H9 (cell line): ENCODE results near the gene RASA3. TPM values are rescaled to one million over a fixed set of nuclear protein-coding genes. Genes with fewer than 3 reads are reported as not detected.

Experiments used
- DNase-seq: peaks from one replicate; pipeline ENCODE4 v3.0.0-alpha.2; 2017
- H2AFZ ChIP-seq: one replicate; pipeline ENCODE4 v1.6.1; 2013; ENCODE audit warnings: mild to moderate bottlenecking, low read length, control low read depth, moderate library complexity
- H2AK5ac ChIP-seq: 2 replicates; pipeline ENCODE4 v1.6.1; 2013; ENCODE audit warnings: low read length, control low read depth, mixed read lengths; ENCODE audit not compliant: insufficient read length
- H2BK120ac ChIP-seq: one replicate; pipeline ENCODE4 v1.6.1; 2013; ENCODE audit warnings: low read depth, mild to moderate bottlenecking, low read length, control low read depth, inconsistent platforms; ENCODE audit not compliant: poor library complexity, severe bottlenecking
- H2BK12ac ChIP-seq: 2 replicates; pipeline ENCODE4 v1.6.1; 2013; ENCODE audit warnings: low read length, control low read depth, mixed read lengths, low read depth; ENCODE audit not compliant: insufficient read length
- H2BK15ac ChIP-seq: 2 replicates; pipeline ENCODE4 v1.6.1; 2013; ENCODE audit warnings: low read depth, low read length, control low read depth
- H2BK20ac ChIP-seq: one replicate; pipeline ENCODE4 v1.6.1; 2013; ENCODE audit warnings: low read depth, mild to moderate bottlenecking, low read length, control low read depth, inconsistent platforms; ENCODE audit not compliant: poor library complexity, severe bottlenecking
- H2BK5ac ChIP-seq: 2 replicates; pipeline ENCODE4 v1.6.1; 2013; ENCODE audit warnings: low read length, control low read depth, mixed read lengths; ENCODE audit not compliant: insufficient read length
- H3K14ac ChIP-seq: 2 replicates; pipeline ENCODE4 v1.6.1; 2013; ENCODE audit warnings: low read length, control low read depth; ENCODE audit not compliant: insufficient read depth
- H3K18ac ChIP-seq: 2 replicates; pipeline ENCODE4 v1.6.1; 2013; ENCODE audit warnings: low read depth, mild to moderate bottlenecking, mixed read lengths, low read length, control low read depth; ENCODE audit not compliant: insufficient read length
- H3K23ac ChIP-seq: 2 replicates; pipeline ENCODE4 v1.6.1; 2013; ENCODE audit warnings: low read length, control low read depth, mixed read lengths, low read depth; ENCODE audit not compliant: insufficient read length
- H3K23me2 ChIP-seq: 2 replicates; pipeline ENCODE4 v1.6.1; 2013; ENCODE audit warnings: low read depth, mild to moderate bottlenecking, mixed read lengths, low read length, control low read depth; ENCODE audit not compliant: insufficient read length, poor library complexity, severe bottlenecking
- H3K27ac ChIP-seq: 2 replicates; pipeline ENCODE4 v1.5.1; 2013; ENCODE audit warnings: low read length, control low read depth, mixed read lengths, low read depth; ENCODE audit not compliant: insufficient read length
- H3K27me3 ChIP-seq: 2 replicates; pipeline ENCODE4 v1.6.1; 2013; ENCODE audit warnings: low read length, control low read depth, inconsistent platforms; ENCODE audit not compliant: insufficient read depth
- H3K4ac ChIP-seq: 2 replicates; pipeline ENCODE4 v1.6.1; 2013; ENCODE audit warnings: low read depth, mild to moderate bottlenecking, control low read depth, inconsistent platforms, low read length, moderate library complexity
- H3K4me1 ChIP-seq: 2 replicates; pipeline ENCODE4 v1.6.1; 2013; ENCODE audit warnings: low read length, control low read depth, inconsistent platforms; ENCODE audit not compliant: insufficient read depth
- H3K4me2 ChIP-seq: 2 replicates; pipeline ENCODE4 v1.6.1; 2013; ENCODE audit warnings: low read length, control low read depth, mixed read lengths; ENCODE audit not compliant: insufficient read length, insufficient read depth
- H3K56ac ChIP-seq: 2 replicates; pipeline ENCODE4 v1.6.1; 2013; ENCODE audit warnings: low read depth, mild to moderate bottlenecking, mixed read lengths, low read length, control low read depth; ENCODE audit not compliant: insufficient read length
- H3K79me1 ChIP-seq: 2 replicates; pipeline ENCODE4 v1.6.1; 2013; ENCODE audit warnings: low read depth, mild to moderate bottlenecking, moderate library complexity, low read length, control low read depth, inconsistent platforms; ENCODE audit not compliant: insufficient read depth, poor library complexity, severe bottlenecking
- H3K79me2 ChIP-seq: 2 replicates; pipeline ENCODE4 v1.6.1; 2013; ENCODE audit warnings: low read length, control low read depth, inconsistent platforms; ENCODE audit not compliant: insufficient read depth
- H3K9ac ChIP-seq: 2 replicates; pipeline ENCODE4 v1.6.1; 2013; ENCODE audit warnings: low read length, control low read depth, mixed read lengths; ENCODE audit not compliant: insufficient read length; ENCODE audit errors: extremely low read depth
- H3K9me3 ChIP-seq: one replicate; pipeline ENCODE4 v1.6.1; 2013; ENCODE audit warnings: low read depth, low read length, inconsistent platforms; ENCODE audit not compliant: control insufficient read depth
- H3T11ph ChIP-seq: one replicate; pipeline ENCODE4 v1.6.1; 2013; ENCODE audit warnings: mild to moderate bottlenecking, low read length, control low read depth, inconsistent platforms
- H4K20me1 ChIP-seq: one replicate; pipeline ENCODE4 v1.6.1; 2013; ENCODE audit not compliant: control insufficient read depth, insufficient read length, insufficient read depth
- H4K5ac ChIP-seq: 2 replicates; pipeline ENCODE4 v1.6.1; 2013; ENCODE audit warnings: low read depth, mild to moderate bottlenecking, mixed read lengths, low read length, control low read depth; ENCODE audit not compliant: insufficient read length
- H4K8ac ChIP-seq: replicated peaks from 2 replicates; pipeline ENCODE4 v1.6.1; 2013; ENCODE audit warnings: low read length, control low read depth, mixed read lengths, low read depth; ENCODE audit not compliant: insufficient read length
- H4K91ac ChIP-seq: 2 replicates; pipeline ENCODE4 v1.6.1; 2013; ENCODE audit warnings: low read depth, mild to moderate bottlenecking, moderate library complexity, mixed read lengths, low read length, control low read depth; ENCODE audit not compliant: insufficient read length
- H3K27ac Mint-ChIP-seq, 3 experiments: 2 replicates in 2 of 3; 3 replicates in 1 of 3; pipeline ENCODE4 v1.8.0; 2020 to 2021; ENCODE audit warnings: mixed read lengths in 3 of 3, mild to moderate bottlenecking in 1 of 3, moderate library complexity in 1 of 3
- H3K27me3 Mint-ChIP-seq: 2 replicates; pipeline ENCODE4 v1.8.0; 2021; ENCODE audit warnings: low read depth, mild to moderate bottlenecking, moderate library complexity, mixed read lengths
- H3K36me3 Mint-ChIP-seq, 3 experiments: 2 replicates in 2 of 3; 3 replicates in 1 of 3; pipeline ENCODE4 v1.8.0; 2020 to 2021; ENCODE audit warnings: low read depth in 3 of 3, mixed read lengths in 3 of 3; ENCODE audit not compliant: insufficient read depth in 1 of 3
- H3K4me1 Mint-ChIP-seq, 2 experiments: 2 replicates each; pipeline ENCODE4 v1.8.0; 2020; ENCODE audit warnings: mixed read lengths in 2 of 2
- H3K4me3 Mint-ChIP-seq, 2 experiments: 2 replicates in 1 of 2; 3 replicates in 1 of 2; pipeline ENCODE4 v1.8.0; 2020 to 2021; ENCODE audit warnings: mild to moderate bottlenecking in 2 of 2, mixed read lengths in 2 of 2, moderate library complexity in 1 of 2
- H3K9me3 Mint-ChIP-seq, 2 experiments: 2 replicates in 1 of 2; 3 replicates in 1 of 2; pipeline ENCODE4 v1.8.0; 2020; ENCODE audit warnings: mild to moderate bottlenecking in 2 of 2, mixed read lengths in 2 of 2, moderate library complexity in 1 of 2
- WGBS: extraction: QIAGEN DNeasy Blood & Tissue Kit; methylation state at CpG from one replicate; pipeline ENCODE4 v1.1.7; 2013; ENCODE audit warnings: missing lambda C conversion rate, low lambda C conversion rate, mixed read lengths; ENCODE audit not compliant: insufficient read length; ENCODE audit errors: extremely low coverage; 5-methylcytosine and 5-hydroxymethylcytosine counted together
- total RNA-seq: library from RNA; stranded (reverse); gene quantifications from 2 replicates; pipeline ENCODE4 v1.2.1, GENCODE V29; 2021
- TF ChIP-seq, protein P1 (sequence below): fragments of 200-600 bp; sonication (generic); conservative IDR thresholded peaks from 3 replicates; pipeline ENCODE4 v1.8.0; 2021; ENCODE audit warnings: antibody characterized with exemption, mild to moderate bottlenecking

Gene RASA3
- total RNA-seq, 1 experiment from 2014 or later = 12.3 TPM

DNA sequence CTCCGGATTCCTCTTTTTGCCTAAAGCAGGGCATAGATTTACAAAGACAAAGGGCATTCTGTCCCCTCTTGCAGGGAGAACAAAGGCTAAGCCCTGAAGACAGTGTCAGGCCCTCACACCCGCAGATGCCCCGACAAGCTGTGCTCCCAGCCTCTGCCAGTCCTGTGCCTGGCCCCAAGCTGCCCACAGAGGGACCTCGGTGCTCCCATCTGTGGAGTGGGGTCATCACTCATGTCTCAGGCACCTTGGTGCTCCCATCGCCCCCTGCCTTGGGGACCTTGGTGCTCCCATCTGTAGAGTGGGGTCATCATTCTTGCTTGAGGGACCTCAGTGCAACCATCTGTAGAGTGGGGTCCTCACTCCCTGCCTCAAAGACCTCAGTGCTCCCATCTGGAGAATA lies 182.9 kb downstream of the RASA3 start:
- no peaks in the 10 kb centered on the region for H4K20me1 ChIP-seq
- no peak overlapping the region for H2BK12ac ChIP-seq
- no peaks in the 10 kb centered on the region for H3K27me3 ChIP-seq
- DNase-seq = no peak
- no peak overlapping the region for H3K9ac ChIP-seq
- no peak overlapping the region for H3K18ac ChIP-seq
- H2BK5ac ChIP-seq = no peak overlapping the region
- no peak overlapping the region for H3K4me2 ChIP-seq
- no peaks in the 10 kb centered on the region for H3K79me2 ChIP-seq
- H4K5ac ChIP-seq = no peak overlapping the region
- H2AK5ac ChIP-seq = no peak overlapping the region
- H2BK15ac ChIP-seq = no peak overlapping the region
- Mint-ChIP-seq H3K36me3 (peaks cover 0 to under 1% (median 0%) of the 10 kb centered on the region in 3 experiments; a peak in 1 of 7 replicates), H3K27me3 (no peaks in the 10 kb centered on the region; the same call in 1 of the 2 replicates), H3K4me3 (no peak overlapping the region), H3K4me1 (peaks cover 0 to 5% of the 10 kb centered on the region in 2 experiments; a peak in 2 of 4 replicates), H3K27ac (peak overlapping the region in 1 of 3 experiments; percentile 27; a peak in 2 of 7 replicates), H3K9me3 (peaks cover under 1 to 1% of the 10 kb centered on the region in 2 experiments; a peak in 4 of 5 replicates)
- H4K91ac ChIP-seq = no peak overlapping the region
- no peak overlapping the region for H3K23ac ChIP-seq
- no peaks in the 10 kb centered on the region for H3K23me2 ChIP-seq
- no peak overlapping the region for H2AFZ ChIP-seq
- H3T11ph ChIP-seq = no peak overlapping the region
- TF ChIP-seq, protein P1, sequence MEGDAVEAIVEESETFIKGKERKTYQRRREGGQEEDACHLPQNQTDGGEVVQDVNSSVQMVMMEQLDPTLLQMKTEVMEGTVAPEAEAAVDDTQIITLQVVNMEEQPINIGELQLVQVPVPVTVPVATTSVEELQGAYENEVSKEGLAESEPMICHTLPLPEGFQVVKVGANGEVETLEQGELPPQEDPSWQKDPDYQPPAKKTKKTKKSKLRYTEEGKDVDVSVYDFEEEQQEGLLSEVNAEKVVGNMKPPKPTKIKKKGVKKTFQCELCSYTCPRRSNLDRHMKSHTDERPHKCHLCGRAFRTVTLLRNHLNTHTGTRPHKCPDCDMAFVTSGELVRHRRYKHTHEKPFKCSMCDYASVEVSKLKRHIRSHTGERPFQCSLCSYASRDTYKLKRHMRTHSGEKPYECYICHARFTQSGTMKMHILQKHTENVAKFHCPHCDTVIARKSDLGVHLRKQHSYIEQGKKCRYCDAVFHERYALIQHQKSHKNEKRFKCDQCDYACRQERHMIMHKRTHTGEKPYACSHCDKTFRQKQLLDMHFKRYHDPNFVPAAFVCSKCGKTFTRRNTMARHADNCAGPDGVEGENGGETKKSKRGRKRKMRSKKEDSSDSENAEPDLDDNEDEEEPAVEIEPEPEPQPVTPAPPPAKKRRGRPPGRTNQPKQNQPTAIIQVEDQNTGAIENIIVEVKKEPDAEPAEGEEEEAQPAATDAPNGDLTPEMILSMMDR = no peak
- no peak overlapping the region for H3K4ac ChIP-seq
- no peaks in the 10 kb centered on the region for H3K9me3 ChIP-seq
- no CpG with 5 or more reads among the region's 5 CpGs for WGBS
- no peak overlapping the region for H3K27ac ChIP-seq
- no peaks in the 10 kb centered on the region for H3K4me1 ChIP-seq
- no peak overlapping the region for H3K14ac ChIP-seq
- H2BK120ac ChIP-seq = no peak overlapping the region
- H3K56ac ChIP-seq = no peak overlapping the region
- H2BK20ac ChIP-seq = no peak overlapping the region
- no peaks in the 10 kb centered on the region for H3K79me1 ChIP-seq
- no peak overlapping the region for H4K8ac ChIP-seq
